Loucy (cell line): ENCODE results near the gene HOXA10.

ENCODE experiments used
- H2AFZ ChIP-seq: fragments of 200-600 bp; sonication (generic); 2 replicates; pipeline ENCODE4 v1.6.0; 2016; ENCODE audit warnings: antibody characterized with exemption, mild to moderate bottlenecking, low read length, moderate library complexity
- H3F3A ChIP-seq: fragments of 200-600 bp; 2 replicates; pipeline ENCODE4 v1.6.0; 2016; ENCODE audit warnings: antibody characterized with exemption, low read depth, mild to moderate bottlenecking
- H3K27me3 ChIP-seq: fragments of 200-600 bp; sonication (generic); 2 replicates; pipeline ENCODE4 v1.6.1; 2014; ENCODE audit warnings: low read length, mild to moderate bottlenecking; ENCODE audit not compliant: insufficient read depth, poor library complexity, severe bottlenecking
- H3K36me3 ChIP-seq: fragments of 200-600 bp; sonication (generic); 2 replicates; pipeline ENCODE4 v1.6.1; 2016; ENCODE audit warnings: low read length; ENCODE audit not compliant: insufficient read depth
- H3K4me1 ChIP-seq: fragments of 200-600 bp; sonication (generic); 2 replicates; pipeline ENCODE4 v1.5.1; 2014; ENCODE audit warnings: low read length, mild to moderate bottlenecking; ENCODE audit not compliant: insufficient read depth, poor library complexity, severe bottlenecking
- H3K4me2 ChIP-seq: fragments of 200-600 bp; sonication (generic); 2 replicates; pipeline ENCODE4 v1.6.0; 2014; ENCODE audit warnings: antibody characterized with exemption, low read length, low read depth, mild to moderate bottlenecking; ENCODE audit not compliant: poor library complexity, severe bottlenecking
- H3K4me3 ChIP-seq: fragments of 200-600 bp; sonication (generic); 2 replicates; pipeline ENCODE4 v1.5.1; 2014; ENCODE audit warnings: low read length, mild to moderate bottlenecking, mixed read lengths; ENCODE audit not compliant: poor library complexity, severe bottlenecking
- H3K79me2 ChIP-seq: fragments of 200-600 bp; sonication (generic); 2 replicates; pipeline ENCODE4 v1.6.1; 2014; ENCODE audit warnings: low read length; ENCODE audit not compliant: insufficient read depth
- H3K9ac ChIP-seq: fragments of 200-600 bp; sonication (generic); 2 replicates; pipeline ENCODE4 v1.6.0; 2014; ENCODE audit warnings: mild to moderate bottlenecking, low read depth, low read length, moderate library complexity; ENCODE audit not compliant: poor library complexity, severe bottlenecking
- H3K9me2 ChIP-seq: fragments of 200-600 bp; sonication (generic); replicated peaks from 2 replicates; pipeline ENCODE4 v1.6.1; 2016; ENCODE audit warnings: low read depth, low read length, mixed read lengths
- H3K9me3 ChIP-seq: fragments of 200-600 bp; sonication (generic); 2 replicates; pipeline ENCODE4 v1.6.1; 2014; ENCODE audit warnings: mild to moderate bottlenecking, antibody characterized with exemption, low read length, low read depth; ENCODE audit not compliant: insufficient read depth
- H4K20me1 ChIP-seq: fragments of 200-600 bp; sonication (generic); 2 replicates; pipeline ENCODE4 v1.6.0; 2014; ENCODE audit warnings: antibody characterized with exemption, low read length, mild to moderate bottlenecking; ENCODE audit not compliant: insufficient read depth, poor library complexity, severe bottlenecking
- EZH2phosphoT487 ChIP-seq: fragments of 200-600 bp; IDR thresholded peaks from 2 replicates; pipeline ENCODE4 v1.6.1; 2018; ENCODE audit warnings: antibody characterized with exemption, mild to moderate bottlenecking, moderate library complexity, borderline replicate concordance
- TF ChIP-seq, protein P1 (sequence below): fragments of 200-600 bp; sonication (generic); conservative IDR thresholded peaks from 2 replicates; pipeline ENCODE4 v1.5.1; 2014; ENCODE audit warnings: mild to moderate bottlenecking, antibody characterized with exemption, low read length

The HOXA10 gene

GRCh38 chr7:27172823-27173510 is 1.2 kb downstream of the HOXA10 start:
- Histone ChIP-seq H3F3A (0 out of 2 replicates have a peak, but pooled peaks cover 6% of the 10 kb centered on the region), H3K4me2 (peak overlapping the region; percentile 98), H3K9ac (peak overlapping the region; percentile 99), H3K9me2 (no peaks in the 10 kb centered on the region), H3K79me2 (peaks cover 100% of the 10 kb centered on the region), H4K20me1 (peaks cover 67% of the 10 kb centered on the region), H3K27me3 (peaks cover 48% of the 10 kb centered on the region), H3K4me3 (peak overlapping the region; percentile 94), H3K36me3 (peaks cover 35% of the 10 kb centered on the region), H3K9me3 (no peaks in the 10 kb centered on the region), H2AFZ (no peak overlapping the region), H3K4me1 (peaks cover 21% of the 10 kb centered on the region)
- no peak for TF ChIP-seq EZH2phosphoT487
- TF ChIP-seq, protein P1, sequence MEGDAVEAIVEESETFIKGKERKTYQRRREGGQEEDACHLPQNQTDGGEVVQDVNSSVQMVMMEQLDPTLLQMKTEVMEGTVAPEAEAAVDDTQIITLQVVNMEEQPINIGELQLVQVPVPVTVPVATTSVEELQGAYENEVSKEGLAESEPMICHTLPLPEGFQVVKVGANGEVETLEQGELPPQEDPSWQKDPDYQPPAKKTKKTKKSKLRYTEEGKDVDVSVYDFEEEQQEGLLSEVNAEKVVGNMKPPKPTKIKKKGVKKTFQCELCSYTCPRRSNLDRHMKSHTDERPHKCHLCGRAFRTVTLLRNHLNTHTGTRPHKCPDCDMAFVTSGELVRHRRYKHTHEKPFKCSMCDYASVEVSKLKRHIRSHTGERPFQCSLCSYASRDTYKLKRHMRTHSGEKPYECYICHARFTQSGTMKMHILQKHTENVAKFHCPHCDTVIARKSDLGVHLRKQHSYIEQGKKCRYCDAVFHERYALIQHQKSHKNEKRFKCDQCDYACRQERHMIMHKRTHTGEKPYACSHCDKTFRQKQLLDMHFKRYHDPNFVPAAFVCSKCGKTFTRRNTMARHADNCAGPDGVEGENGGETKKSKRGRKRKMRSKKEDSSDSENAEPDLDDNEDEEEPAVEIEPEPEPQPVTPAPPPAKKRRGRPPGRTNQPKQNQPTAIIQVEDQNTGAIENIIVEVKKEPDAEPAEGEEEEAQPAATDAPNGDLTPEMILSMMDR: no peak

GRCh38 chr7:27172315-27172774 is 1.8 kb downstream of the HOXA10 start:
- H3K9ac ChIP-seq: peak overlapping the region; percentile 99
- H3K4me3 ChIP-seq: peak overlapping the region; percentile 94
- H2AFZ ChIP-seq: no peak overlapping the region
- peaks cover 67% of the 10 kb centered on the region for H4K20me1 ChIP-seq
- H3F3A ChIP-seq: 0 out of 2 replicates have a peak, but pooled peaks cover 6% of the 10 kb centered on the region
- H3K36me3 ChIP-seq: peaks cover 41% of the 10 kb centered on the region
- no peaks in the 10 kb centered on the region for H3K9me2 ChIP-seq
- peaks cover 23% of the 10 kb centered on the region for H3K4me1 ChIP-seq
- H3K4me2 ChIP-seq: peak overlapping the region; percentile 98
- peaks cover 49% of the 10 kb centered on the region for H3K27me3 ChIP-seq
- TF ChIP-seq EZH2phosphoT487: no peak
- TF ChIP-seq, protein P1: no peak
- no peaks in the 10 kb centered on the region for H3K9me3 ChIP-seq
- peaks cover 100% of the 10 kb centered on the region for H3K79me2 ChIP-seq

GRCh38 chr7:27171637-27172314 is 2.3 kb downstream of the HOXA10 start:
- Histone ChIP-seq H2AFZ (no peak overlapping the region), H3K4me3 (peak overlapping the region; percentile 94), H3K9me3 (no peaks in the 10 kb centered on the region), H3K36me3 (peaks cover 42% of the 10 kb centered on the region), H3K9ac (peak overlapping the region; percentile 99), H3F3A (0 out of 2 replicates have a peak, but pooled peaks cover 6% of the 10 kb centered on the region), H4K20me1 (peaks cover 63% of the 10 kb centered on the region), H3K27me3 (peaks cover 49% of the 10 kb centered on the region), H3K4me1 (peaks cover 23% of the 10 kb centered on the region), H3K4me2 (peak overlapping the region; percentile 98), H3K79me2 (peaks cover 100% of the 10 kb centered on the region), H3K9me2 (no peaks in the 10 kb centered on the region)
- TF ChIP-seq EZH2phosphoT487: no peak
- TF ChIP-seq, protein P1: 0 out of 2 replicates have a peak, but pooled peaks have one; percentile 10
